Ishikawa (cell line): ENCODE measurements around the gene DOLK.

ENCODE experiments used
- CEBPB ChIP-seq: IDR thresholded peaks from 2 replicates; pipeline ENCODE4 v1.6.1; 2012
- TAF1 ChIP-seq: IDR thresholded peaks from 2 replicates; pipeline ENCODE4 v1.6.1; 2012; ENCODE audit warnings: low read depth, mild to moderate bottlenecking
- TEAD4 ChIP-seq: IDR thresholded peaks from 2 replicates; pipeline ENCODE4 v1.6.1; 2012
- TF ChIP-seq, protein P1 (sequence below): IDR thresholded peaks from 2 replicates; pipeline ENCODE4 v1.6.1; 2012

DNA sequence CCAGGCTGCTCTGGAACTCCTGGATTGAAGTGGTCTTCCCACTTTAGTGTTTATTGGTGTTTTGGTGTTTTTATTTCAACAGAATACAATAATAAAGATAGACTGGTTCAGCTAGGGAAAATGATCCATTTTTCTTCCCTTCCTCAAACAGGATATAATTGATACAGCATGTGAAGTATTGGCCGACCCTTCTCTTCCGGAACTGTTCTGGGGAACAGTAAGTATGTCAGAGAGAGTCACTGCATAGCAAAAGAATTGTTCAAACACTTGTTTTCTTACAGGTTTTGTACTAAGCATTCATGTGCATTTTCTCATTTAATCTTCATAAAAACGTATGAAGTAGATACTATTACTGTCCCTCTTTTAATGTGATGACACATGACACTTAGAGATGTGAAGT lies 31.7 kb upstream of the DOLK start:
- TF ChIP-seq CEBPB (no peak), TAF1 (no peak), TEAD4 (no peak)
- TF ChIP-seq, protein P1, sequence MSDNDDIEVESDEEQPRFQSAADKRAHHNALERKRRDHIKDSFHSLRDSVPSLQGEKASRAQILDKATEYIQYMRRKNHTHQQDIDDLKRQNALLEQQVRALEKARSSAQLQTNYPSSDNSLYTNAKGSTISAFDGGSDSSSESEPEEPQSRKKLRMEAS: no peak
